Common myeloid progenitor, CD34-positive (primary cell): ENCODE measurements around the gene KRT78.

Source experiments
- CTCF ChIA-PET: fragments of 350-600 bp; sonication (Branson Sonifier 250); formaldehyde crosslinking; loops from one replicate; lab custom pipeline; 2021; ENCODE audit warnings: antibody characterized with exemption; lab: Charles Lee
- POLR2A ChIA-PET: fragments of 350-600 bp; sonication (Branson Sonifier 250); formaldehyde crosslinking; loops from one replicate; lab custom pipeline; 2021; ENCODE audit warnings: antibody characterized with exemption; lab: Charles Lee
- DNase-seq, 3 donors: peaks; one replicate each; pipeline versions ENCODE4 v3.0.0 to v3.0.0-alpha.2; 2013
- H3K27ac ChIP-seq, 2 experiments: 1 replicate in 1 of 2; 2 replicates in 1 of 2; pipeline ENCODE4 v1.7.0; 2013; ENCODE audit warnings: inconsistent platforms in 2 of 2, low read length in 2 of 2, mild to moderate bottlenecking in 2 of 2, low read depth in 1 of 2, moderate library complexity in 1 of 2; ENCODE audit not compliant: severe bottlenecking in 2 of 2, insufficient read depth in 1 of 2, poor library complexity in 1 of 2
- H3K27me3 ChIP-seq, 5 experiments: replicated peaks in 2 of 5; 1 replicate in 3 of 5; 2 replicates in 2 of 5; pipeline versions ENCODE4 v1.6.1 to v1.7.0; 2013; ENCODE audit warnings: low read length in 4 of 5, mild to moderate bottlenecking in 2 of 5, moderate library complexity in 2 of 5, inconsistent platforms in 1 of 5; ENCODE audit not compliant: insufficient read depth in 5 of 5, control insufficient read depth in 4 of 5
- H3K36me3 ChIP-seq, 4 experiments: 1 replicate in 2 of 4; 2 replicates in 2 of 4; pipeline versions ENCODE4 v1.6.1 to v1.7.0; 2013; ENCODE audit warnings: low read length in 3 of 4, control low read depth in 1 of 4, mild to moderate bottlenecking in 1 of 4; ENCODE audit not compliant: control insufficient read depth in 4 of 4, insufficient read depth in 4 of 4
- H3K4me1 ChIP-seq, 4 experiments: 1 replicate in 3 of 4; 2 replicates in 1 of 4; pipeline versions ENCODE4 v1.6.1 to v1.7.1; 2013; ENCODE audit warnings: low read length in 3 of 4, mild to moderate bottlenecking in 3 of 4, control low read depth in 1 of 4, inconsistent platforms in 1 of 4, moderate library complexity in 1 of 4; ENCODE audit not compliant: control insufficient read depth in 4 of 4, insufficient read depth in 4 of 4; ENCODE audit errors: control extremely low read depth in 1 of 4
- H3K4me3 ChIP-seq, 7 experiments: 1 replicate in 4 of 7; 2 replicates in 3 of 7; pipeline versions ENCODE4 v1.5.1 to v1.7.0; 2013; ENCODE audit warnings: mild to moderate bottlenecking in 7 of 7, low read length in 6 of 7, moderate library complexity in 6 of 7, inconsistent platforms in 2 of 7, low read depth in 2 of 7, control low read depth in 1 of 7; ENCODE audit not compliant: insufficient read depth in 4 of 7, control insufficient read depth in 1 of 7; ENCODE audit errors: extremely low read depth in 1 of 7
- H3K9me3 ChIP-seq, 5 experiments: 1 replicate in 4 of 5; 2 replicates in 1 of 5; pipeline versions ENCODE4 v1.6.1 to v1.7.1; 2013; ENCODE audit warnings: low read length in 4 of 5, mild to moderate bottlenecking in 2 of 5, inconsistent platforms in 1 of 5, low read depth in 1 of 5, moderate library complexity in 1 of 5; ENCODE audit not compliant: control insufficient read depth in 4 of 5, insufficient read depth in 2 of 5; ENCODE audit errors: control extremely low read depth in 1 of 5
- WGBS: methylation state at CpG from one replicate; pipeline ENCODE4 v1.1.5; 2013; ENCODE audit not compliant: insufficient coverage; 5-methylcytosine and 5-hydroxymethylcytosine counted together

KRT78 gene

DNA sequence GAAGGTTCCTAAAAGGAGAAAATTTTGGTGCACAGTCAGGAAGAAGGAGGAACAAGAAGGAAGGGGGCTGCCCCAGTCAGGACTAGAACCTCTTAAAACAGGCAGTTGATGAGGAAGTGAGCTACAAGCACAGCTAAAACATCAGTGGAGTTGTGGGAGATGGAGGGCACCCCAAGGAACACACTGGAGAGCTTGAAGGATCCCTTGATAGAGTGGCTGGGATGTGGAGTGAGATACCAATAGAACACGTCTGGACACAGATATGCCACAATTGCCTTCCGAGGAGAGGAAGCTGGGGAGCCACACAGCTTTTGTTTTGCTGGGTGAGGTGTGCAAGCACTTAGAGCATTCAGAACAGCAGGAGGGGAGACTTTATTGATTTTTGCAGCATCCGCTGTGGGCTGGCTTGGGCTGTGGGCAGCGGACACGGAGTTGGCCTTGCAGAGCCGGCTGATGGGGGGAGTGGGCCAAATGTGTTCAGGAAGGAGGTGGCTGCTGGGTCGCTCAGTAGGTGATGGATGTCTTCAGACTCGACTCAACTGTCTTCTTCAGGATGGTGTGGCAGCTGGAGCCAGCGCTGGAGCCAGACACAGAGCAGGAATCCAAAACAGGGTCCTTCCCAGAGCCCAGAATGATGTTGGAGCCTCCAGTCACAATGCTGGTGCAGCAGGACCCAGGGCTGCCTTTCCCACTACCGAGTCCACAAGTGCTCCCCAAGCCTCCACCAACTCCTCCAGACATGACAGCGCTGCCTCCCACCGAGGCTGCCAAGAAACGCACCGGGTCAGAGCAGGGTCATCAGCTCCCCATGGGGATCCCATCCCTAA, 10.0 kb downstream of the KRT78 start:
- CTCF ChIA-PET, result interaction anchor here (0.7 to 2.9 kb wide), 7 partner anchors 13 to 256 kb away, joined by 3 to 8 read pairs (median 3); no protein-coding TSS in a partner anchor
- DNase-seq, result peak in 2 of 3 donors; percentile 11 to 18
- H3K4me1 ChIP-seq, result peaks cover 0 to 15% (median 6%) of the 10 kb centered on the region in 4 experiments
- peaks cover 0 to 4% (median 0%) of the 10 kb centered on the region in 5 experiments for H3K27me3 ChIP-seq
- no peak overlapping the region for H3K27ac ChIP-seq
- POLR2A ChIA-PET, result no interaction called here
- no peak overlapping the region for H3K4me3 ChIP-seq
- H3K9me3 ChIP-seq, result no peaks in the 10 kb centered on the region
- 61% methylated on average over 14 of the region's 14 CpGs for WGBS
- no peaks in the 10 kb centered on the region for H3K36me3 ChIP-seq

DNA sequence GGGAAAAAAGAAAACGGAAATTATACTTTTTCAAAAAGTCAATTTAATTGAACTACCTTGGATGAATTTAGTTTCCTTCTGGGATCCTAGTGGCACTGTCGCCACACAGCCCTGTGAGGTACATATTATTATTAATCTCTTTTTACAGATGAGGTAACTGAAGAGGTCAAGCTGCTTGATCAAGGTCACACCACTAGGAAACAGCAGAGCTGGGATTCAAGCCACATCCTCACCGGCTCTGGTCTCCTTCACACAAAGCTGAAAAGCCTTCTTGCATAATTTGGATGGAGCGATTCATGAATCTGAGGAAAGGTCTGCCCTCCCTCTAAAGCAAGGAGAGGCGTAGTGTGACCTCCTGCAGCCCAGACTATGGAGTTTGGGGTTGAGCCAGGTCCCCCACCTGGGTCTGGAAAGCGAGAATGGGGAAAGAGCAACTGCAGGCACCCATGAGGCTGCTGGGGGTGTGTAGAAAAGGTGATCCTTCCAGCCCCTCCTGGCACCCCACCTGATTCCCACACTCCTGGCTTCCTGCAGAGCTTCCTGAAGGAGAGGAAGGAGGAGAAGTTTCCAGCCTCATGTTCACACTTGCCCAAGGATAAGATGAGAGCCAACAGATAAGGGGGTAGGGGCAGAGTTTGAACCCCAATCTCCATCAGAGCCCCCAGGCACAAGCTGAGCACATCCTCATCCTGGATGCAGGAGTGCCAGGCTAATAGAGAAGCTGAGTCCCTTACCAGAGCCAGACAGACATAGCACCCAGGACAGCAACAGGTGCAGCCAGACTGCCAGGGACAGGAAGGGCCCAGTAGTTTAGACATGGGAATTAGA, 10.8 kb downstream of the KRT78 start:
- DNase-seq, result no peak
- 100% methylated on average over 2 of the region's 6 CpGs for WGBS
- Histone ChIP-seq H3K27ac (no peak overlapping the region), H3K9me3 (no peaks in the 10 kb centered on the region), H3K36me3 (no peaks in the 10 kb centered on the region), H3K27me3 (peaks cover 0 to 4% (median 0%) of the 10 kb centered on the region in 5 experiments), H3K4me3 (no peak overlapping the region), H3K4me1 (peaks cover 0 to 15% (median 6%) of the 10 kb centered on the region in 4 experiments)
- POLR2A ChIA-PET, result no interaction called here
- CTCF ChIA-PET, result interaction anchor here (0.8 to 2.9 kb wide), 3 partner anchors 16 to 256 kb away, joined by 3 to 8 read pairs (median 5); no protein-coding TSS in a partner anchor

DNA sequence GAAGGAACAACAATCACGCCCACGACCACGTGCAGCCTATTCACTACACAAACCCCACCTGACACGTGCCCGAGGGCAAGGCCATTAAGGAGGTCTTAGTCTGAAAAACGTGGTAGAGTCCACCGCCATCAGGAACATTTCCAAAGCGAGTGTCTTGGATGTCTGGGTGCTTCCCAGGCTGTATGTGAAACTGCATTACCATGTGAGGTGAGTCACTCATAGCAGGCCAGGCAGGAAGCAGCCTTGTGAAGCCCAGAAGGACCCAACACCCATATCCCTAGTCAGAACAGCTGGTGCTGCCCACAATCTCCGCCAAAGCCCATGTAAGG, 11.4 kb downstream of the KRT78 start:
- peaks cover 0 to 4% (median 0%) of the 10 kb centered on the region in 5 experiments for H3K27me3 ChIP-seq
- H3K9me3 ChIP-seq, result no peaks in the 10 kb centered on the region
- POLR2A ChIA-PET, result no interaction called here
- no peak overlapping the region for H3K4me3 ChIP-seq
- H3K4me1 ChIP-seq, result peaks cover 0 to 15% (median 6%) of the 10 kb centered on the region in 4 experiments
- WGBS, result 89% methylated on average over 6 of the region's 9 CpGs
- H3K27ac ChIP-seq, result no peak overlapping the region
- DNase-seq, result peak in 1 of 3 donors; percentile 10
- H3K36me3 ChIP-seq, result no peaks in the 10 kb centered on the region
- CTCF ChIA-PET, result interaction anchor here (0.8 kb wide), 1 partner anchor 18 kb away, joined by 3 read pairs; no protein-coding TSS in a partner anchor

DNA sequence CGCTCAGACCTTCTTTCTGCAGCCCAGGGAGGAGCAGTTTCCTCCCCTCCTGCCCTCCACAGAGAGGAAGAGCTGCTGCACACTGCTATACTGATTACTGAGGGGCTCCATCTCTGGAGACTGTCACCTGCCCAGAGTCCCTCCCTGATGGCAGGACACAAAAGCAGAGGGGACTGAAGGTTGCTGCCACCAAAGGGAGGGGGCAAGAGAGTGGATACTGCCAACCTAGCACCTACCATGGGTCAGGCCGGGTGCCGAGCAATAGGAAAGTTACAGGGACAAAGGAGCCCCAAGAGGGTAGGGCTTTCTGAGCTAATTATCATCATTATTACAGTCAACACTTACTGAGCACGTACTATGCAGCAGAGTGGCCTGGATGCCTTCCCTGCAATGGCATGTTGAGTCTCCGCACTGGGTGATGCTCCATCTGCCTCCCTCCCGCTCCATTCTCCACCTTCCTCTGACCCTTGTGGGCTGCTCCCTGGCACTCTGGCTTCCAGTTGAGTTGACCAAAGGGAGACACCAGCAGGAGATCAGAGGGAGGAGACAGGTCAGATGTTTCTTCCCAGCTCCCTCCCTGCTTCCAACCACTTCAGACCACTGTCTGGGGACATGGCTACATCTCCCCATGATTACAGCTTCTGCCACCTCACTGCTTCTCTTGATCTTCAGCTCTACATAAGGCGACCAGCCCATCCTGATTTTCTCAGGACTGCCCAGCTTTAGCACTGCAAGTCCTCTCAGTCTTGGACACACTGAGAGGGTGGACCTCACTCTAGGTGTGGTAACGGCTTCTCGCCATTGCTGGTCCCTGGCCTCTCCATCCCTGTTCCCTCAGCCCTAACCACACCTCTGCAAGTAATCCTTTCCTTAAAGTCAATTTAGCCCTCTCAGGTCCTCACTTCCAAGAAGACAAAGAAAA, 12.0 kb downstream of the KRT78 start:
- POLR2A ChIA-PET, result no interaction called here
- no peak for DNase-seq
- CTCF ChIA-PET, result no interaction called here
- Histone ChIP-seq H3K9me3 (no peaks in the 10 kb centered on the region), H3K27me3 (peaks cover 0 to 2% (median 0%) of the 10 kb centered on the region in 5 experiments), H3K4me3 (no peak overlapping the region), H3K27ac (no peak overlapping the region), H3K4me1 (peaks cover 0 to 12% (median 3%) of the 10 kb centered on the region in 4 experiments), H3K36me3 (no peaks in the 10 kb centered on the region)
- 95% methylated on average over 8 of the region's 9 CpGs for WGBS

DNA sequence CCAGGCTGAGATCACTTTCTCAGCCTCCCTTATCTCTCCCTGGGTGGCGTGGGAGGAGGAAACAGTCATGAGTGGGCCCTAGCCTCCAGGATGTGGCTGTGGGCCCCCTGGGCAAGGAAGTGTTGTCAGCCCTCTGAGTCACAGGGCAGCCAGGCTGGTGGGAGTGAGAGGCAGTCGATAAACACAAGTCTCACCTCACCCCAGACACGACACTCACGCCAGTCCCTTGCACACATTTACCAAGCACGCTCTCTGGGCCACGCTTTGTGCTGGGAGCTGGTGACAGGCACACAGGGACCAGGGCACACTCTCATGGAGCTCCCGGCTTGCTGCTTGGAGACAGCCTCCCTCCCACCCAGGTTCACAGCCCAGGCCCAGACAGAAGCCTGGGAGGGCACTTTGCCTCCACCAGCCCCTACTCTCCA, 12.7 kb downstream of the KRT78 start:
- WGBS, result 96% methylated on average over 4 of the region's 7 CpGs
- peaks cover 0 to 2% (median 0%) of the 10 kb centered on the region in 5 experiments for H3K27me3 ChIP-seq
- no peak overlapping the region for H3K4me3 ChIP-seq
- H3K9me3 ChIP-seq, result no peaks in the 10 kb centered on the region
- H3K4me1 ChIP-seq, result peaks cover 0 to 12% (median 3%) of the 10 kb centered on the region in 4 experiments
- H3K36me3 ChIP-seq, result no peaks in the 10 kb centered on the region
- DNase-seq, result peak; percentile 14 to 44 (median 28)
- H3K27ac ChIP-seq, result no peak overlapping the region
- CTCF ChIA-PET, result no interaction called here
- POLR2A ChIA-PET, result no interaction called here

DNA sequence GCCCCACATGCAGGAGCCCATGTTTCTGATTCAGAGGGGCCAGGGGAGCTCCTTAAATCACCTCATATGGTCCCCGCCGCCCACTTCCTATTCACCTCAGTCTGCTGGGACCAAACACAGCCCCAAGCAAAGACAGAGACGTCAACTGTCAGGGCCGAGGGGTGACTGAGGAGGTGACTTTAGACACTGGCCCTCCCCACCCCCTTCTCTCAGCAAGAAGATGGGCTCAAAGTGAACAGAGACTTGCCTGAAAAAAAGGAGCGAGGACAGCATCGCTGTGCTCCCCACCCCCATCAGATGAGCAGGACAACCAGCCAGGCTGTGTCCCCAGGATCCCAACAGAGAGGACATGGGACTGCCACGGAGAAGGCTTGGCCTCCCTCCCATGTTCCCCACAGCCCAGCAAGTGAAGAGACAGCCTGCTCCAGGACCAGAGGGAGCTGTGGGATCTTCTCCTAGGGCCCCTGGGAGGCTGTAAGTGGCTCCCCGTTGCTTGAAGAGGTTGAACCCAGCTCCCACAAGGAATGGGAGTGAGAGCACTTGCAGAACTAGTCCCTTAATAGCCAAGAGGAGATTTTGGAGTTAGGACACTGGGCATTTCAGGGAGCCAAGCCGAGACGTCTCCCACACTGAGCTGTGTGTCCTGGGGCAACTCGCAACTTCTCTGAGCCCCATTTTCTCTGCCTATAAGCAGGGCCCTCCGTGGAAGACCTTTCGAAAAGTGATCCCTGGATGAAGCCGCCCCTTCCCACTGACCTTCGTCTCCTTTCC, 13.3 kb downstream of the KRT78 start:
- DNase-seq, result no peak
- 94% methylated on average over 12 of the region's 15 CpGs for WGBS
- Histone ChIP-seq H3K36me3 (no peaks in the 10 kb centered on the region), H3K9me3 (no peaks in the 10 kb centered on the region), H3K4me3 (no peak overlapping the region), H3K27me3 (peaks cover 0 to 3% (median 0%) of the 10 kb centered on the region in 5 experiments), H3K27ac (no peak overlapping the region), H3K4me1 (peaks cover 0 to 12% (median 3%) of the 10 kb centered on the region in 4 experiments)
- ChIA-PET POLR2A (no interaction called here), CTCF (no interaction called here)
